Hindlimb muscle (tissue), 1 donor: ENCODE results near the gene GEMIN7. TPM values are rescaled to one million over a fixed set of nuclear protein-coding genes. Genes with fewer than 3 reads are reported as not detected.

Source experiments
- DNase-seq: peaks from one replicate; pipeline ENCODE4 v3.0.0-alpha.2; 2013
- polyA plus RNA-seq: library from polyadenylated mRNA; unstranded; fragments of 120-200 nt; gene quantifications from one replicate; pipeline ENCODE4 v1.2.1, GENCODE V29; 2013; ENCODE audit not compliant: insufficient read length

GEMIN7 gene
- polyA plus RNA-seq, 1 donor, result 22.6 TPM

GRCh38 chr19:45130236-45130635, 51.2 kb downstream of the GEMIN7 start:
- no peak for DNase-seq

GRCh38 chr19:45130888-45131615, 52.0 kb downstream of the GEMIN7 start:
- no peak for DNase-seq

- no peak for DNase-seq
Measured at GRCh38 chr19:45133661-45134060, 54.6 kb downstream of the GEMIN7 start.

GRCh38 chr19:45135176-45135885, 56.3 kb downstream of the GEMIN7 start:
- no peak for DNase-seq

- DNase-seq, result no peak
Measured at GRCh38 chr19:45136507-45137178, 57.6 kb downstream of the GEMIN7 start.

GRCh38 chr19:45137179-45137761, 58.2 kb downstream of the GEMIN7 start:
- DNase-seq, result peak; percentile 76

GRCh38 chr19:45138303-45138751, 59.3 kb downstream of the GEMIN7 start:
- no peak for DNase-seq

- no peak for DNase-seq
Measured at GRCh38 chr19:45139286-45140143, 60.5 kb downstream of the GEMIN7 start.

GRCh38 chr19:45140144-45140503, 61.1 kb downstream of the GEMIN7 start:
- no peak for DNase-seq

GRCh38 chr19:45140533-45140932, 61.5 kb downstream of the GEMIN7 start:
- DNase-seq, result no peak

Other genes with a start within 250 kb of the GEMIN7 start
- 55.4 TPM for gene NECTIN2, start 233.0 kb upstream of the GEMIN7 start, polyA plus RNA-seq
- gene TOMM40, start 188.0 kb upstream of the GEMIN7 start, polyA plus RNA-seq, result 31.1 TPM
- 98.9 TPM for gene APOE, start 173.5 kb upstream of the GEMIN7 start, polyA plus RNA-seq
- 25.3 TPM for gene APOC1, start 164.7 kb upstream of the GEMIN7 start, polyA plus RNA-seq
- not detected for gene APOC4, start 137.0 kb upstream of the GEMIN7 start, polyA plus RNA-seq
- 0.79 TPM for gene APOC2, start 133.2 kb upstream of the GEMIN7 start, polyA plus RNA-seq
- gene CLPTM1, start 123.9 kb upstream of the GEMIN7 start, polyA plus RNA-seq, result 67.1 TPM
- 5.5 TPM for gene RELB, start 77.8 kb upstream of the GEMIN7 start, polyA plus RNA-seq
- 53.1 TPM for gene CLASRP, start 40.2 kb upstream of the GEMIN7 start, polyA plus RNA-seq
- 1.0 TPM for gene ZNF296, start 2.8 kb upstream of the GEMIN7 start, polyA plus RNA-seq
- gene PPP1R37, start 13.9 kb downstream of the GEMIN7 start, polyA plus RNA-seq, result 24.8 TPM
- 0.21 TPM for gene NKPD1, start 81.7 kb downstream of the GEMIN7 start, polyA plus RNA-seq
- gene TRAPPC6A, start 99.0 kb downstream of the GEMIN7 start, polyA plus RNA-seq, result 24.0 TPM
- gene BLOC1S3, start 99.5 kb downstream of the GEMIN7 start, polyA plus RNA-seq, result 7.6 TPM
- 3.0 TPM for gene EXOC3L2, start 166.1 kb downstream of the GEMIN7 start, polyA plus RNA-seq
- gene MARK4, start 172.0 kb downstream of the GEMIN7 start, polyA plus RNA-seq, result 39.1 TPM
- 4,137 TPM for gene CKM, start 243.6 kb downstream of the GEMIN7 start, polyA plus RNA-seq